Hematopoietic multipotent progenitor cell treated with erythropoietin and hydrocortisone succinate and interleukin-3 and kit ligand, for 8 days (in vitro differentiated cells): ENCODE data around the gene RAPSN.

ENCODE experiments used
- DNase-seq: peaks from one replicate; pipeline ENCODE4 v3.0.0-alpha.2; 2015

The RAPSN gene

GRCh38 chr11:47464483-47464882 lies 15.5 kb upstream of the RAPSN start:
- DNase-seq, result no peak

GRCh38 chr11:47461876-47462275 lies 12.9 kb upstream of the RAPSN start:
- no peak for DNase-seq

DNA sequence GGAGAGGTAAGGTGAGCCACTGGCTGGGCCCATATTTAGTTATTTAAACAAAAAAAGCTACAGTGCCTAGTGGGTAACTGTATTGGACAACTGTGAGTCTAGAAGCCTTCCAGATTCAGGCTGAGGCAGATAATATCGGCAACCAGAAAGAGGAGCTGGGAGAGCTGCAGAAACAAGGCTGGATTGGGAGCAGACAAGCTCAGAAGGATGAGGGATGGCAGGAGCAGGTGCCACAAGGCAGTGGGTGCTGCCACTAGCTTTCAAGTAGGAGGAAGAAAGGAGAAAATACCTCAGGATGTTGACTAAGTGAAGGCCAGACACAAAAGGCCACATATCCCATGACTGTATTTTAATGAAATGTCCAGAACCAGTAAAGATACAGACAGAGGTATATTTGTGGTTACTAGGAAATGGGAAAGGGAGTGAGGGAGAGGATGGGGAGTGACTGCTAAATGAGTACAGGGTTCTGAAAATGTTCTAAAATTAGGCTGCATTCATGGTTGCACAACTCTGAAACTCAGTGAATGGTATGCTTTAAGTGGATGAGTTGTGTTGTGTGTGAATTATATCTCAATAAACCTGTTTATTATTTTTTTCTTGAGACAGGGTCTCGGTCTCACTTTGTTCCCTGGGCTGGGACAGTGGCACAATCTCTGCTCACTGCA lies 11.8 kb upstream of the RAPSN start:
- no peak for DNase-seq

GRCh38 chr11:47454258-47454671 lies 5.3 kb upstream of the RAPSN start:
- peak; percentile 87 for DNase-seq

- DNase-seq, result no peak
Observed at GRCh38 chr11:47453365-47453764, 4.4 kb upstream of the RAPSN start.

DNA sequence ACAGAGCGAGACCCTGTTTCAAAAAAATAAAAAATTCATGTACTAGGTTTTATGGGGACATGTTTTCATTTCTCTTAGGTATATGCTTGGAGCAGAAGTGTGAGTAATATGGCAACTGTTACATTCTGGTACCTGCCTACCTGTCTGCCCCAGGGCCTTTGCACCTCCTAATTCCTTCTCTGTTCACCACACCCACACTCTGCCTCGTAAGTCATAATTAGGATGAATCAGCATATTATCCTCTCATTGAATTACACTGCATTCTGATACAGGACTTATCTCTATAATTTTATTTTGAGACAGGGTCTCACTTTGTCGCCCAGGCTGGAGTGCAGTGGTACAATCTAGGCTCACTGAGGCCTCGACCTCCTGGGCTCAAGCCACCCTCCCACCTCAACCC lies 3.1 kb upstream of the RAPSN start:
- no peak for DNase-seq

DNA sequence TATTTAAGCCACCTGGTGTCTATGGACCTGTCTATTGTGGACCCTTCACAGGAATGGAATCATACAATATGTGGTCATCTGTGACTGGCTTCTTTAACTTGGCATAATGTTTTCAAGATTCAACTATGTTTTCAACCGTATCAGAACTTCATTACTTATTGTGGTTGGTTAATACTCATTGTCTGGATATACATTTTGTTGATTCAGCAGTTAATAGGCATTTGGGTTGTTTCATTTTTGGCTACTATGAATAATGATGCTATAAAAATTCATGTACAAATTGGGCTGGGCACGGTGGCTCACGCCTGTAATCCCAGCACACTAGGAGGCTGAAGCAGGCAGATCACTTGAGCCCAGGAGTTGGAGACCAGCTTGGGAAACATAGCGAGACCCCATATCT lies 2.5 kb upstream of the RAPSN start:
- DNase-seq, result no peak

- no peak for DNase-seq
Observed at GRCh38 chr11:47449541-47449940, 605 bp upstream of the RAPSN start.

DNA sequence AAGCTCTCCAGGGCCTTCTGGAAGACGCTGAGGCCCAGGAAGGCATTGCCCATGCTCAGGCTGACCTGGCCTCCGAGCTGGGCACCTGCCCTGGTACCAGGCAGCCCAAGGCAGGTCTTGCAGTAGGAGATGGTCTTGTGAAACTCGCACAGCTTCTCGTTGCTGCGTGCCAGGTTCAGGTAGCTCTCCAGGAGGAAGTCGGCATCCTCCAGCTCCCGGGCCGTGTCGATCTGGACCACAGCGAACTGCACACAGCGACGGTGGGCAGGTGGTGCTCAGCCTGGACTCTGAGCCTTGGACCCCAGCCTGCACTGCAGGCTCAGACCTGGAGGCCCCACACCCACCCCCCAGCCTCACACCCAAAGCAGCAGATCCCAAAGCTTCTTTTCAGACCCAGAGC lies 1.0 kb downstream of the RAPSN start:
- no peak for DNase-seq

- no peak for DNase-seq
Observed at GRCh38 chr11:47446833-47447232, 2.1 kb downstream of the RAPSN start.

- no peak for DNase-seq
Observed at GRCh38 chr11:47445840-47446239, 3.1 kb downstream of the RAPSN start.

DNA sequence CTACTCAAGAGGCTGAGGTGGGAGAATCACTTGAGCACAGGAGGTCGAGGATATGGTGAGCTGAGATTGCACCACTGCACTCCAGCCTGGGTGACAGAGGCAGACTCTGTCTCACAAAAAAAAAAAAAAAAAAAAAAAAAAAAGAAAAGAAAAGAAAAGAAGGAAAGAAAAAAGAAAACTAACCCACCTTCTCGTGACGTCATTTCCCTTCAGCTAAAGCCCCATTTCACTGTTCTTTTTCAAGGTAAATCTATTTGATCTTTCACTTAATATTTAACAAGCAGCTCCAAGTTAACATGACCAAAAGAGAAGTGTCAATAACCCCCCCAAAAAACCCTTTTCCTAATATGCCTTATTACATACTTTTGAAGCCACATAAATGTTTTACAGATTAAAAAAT lies 5.1 kb downstream of the RAPSN start:
- no peak for DNase-seq

DNA sequence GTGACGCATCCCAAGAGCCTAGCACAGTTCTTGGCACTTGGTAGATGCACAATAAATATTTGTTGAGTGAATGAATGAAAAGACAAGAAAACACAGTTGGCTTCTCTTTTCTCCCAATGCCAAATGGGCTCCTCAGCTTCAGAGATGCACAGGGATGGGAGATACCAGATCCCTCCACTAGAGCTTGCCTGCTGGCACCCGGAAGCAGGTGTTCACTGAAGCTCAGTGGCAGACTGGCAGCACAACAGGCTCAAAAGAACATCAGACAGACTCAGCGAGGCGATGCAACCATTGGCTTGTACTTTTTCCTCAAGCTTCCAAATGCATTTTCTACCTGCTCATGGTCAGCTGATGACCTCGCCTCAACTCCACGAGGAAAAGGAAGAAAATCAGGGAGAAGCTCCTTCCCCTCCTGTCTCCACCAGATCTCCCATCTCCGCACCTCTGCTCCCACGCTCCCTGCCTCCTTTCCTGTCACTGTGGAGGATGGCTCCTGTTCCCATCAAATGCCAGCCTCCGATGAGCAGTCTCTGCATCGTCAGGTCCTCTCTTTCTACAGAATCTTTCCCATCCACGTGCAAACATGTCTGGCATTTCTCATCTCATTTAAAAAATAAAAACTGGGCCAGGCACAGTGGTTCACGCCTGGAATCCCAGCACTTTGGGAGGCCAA lies 5.8 kb downstream of the RAPSN start:
- no peak for DNase-seq

DNA sequence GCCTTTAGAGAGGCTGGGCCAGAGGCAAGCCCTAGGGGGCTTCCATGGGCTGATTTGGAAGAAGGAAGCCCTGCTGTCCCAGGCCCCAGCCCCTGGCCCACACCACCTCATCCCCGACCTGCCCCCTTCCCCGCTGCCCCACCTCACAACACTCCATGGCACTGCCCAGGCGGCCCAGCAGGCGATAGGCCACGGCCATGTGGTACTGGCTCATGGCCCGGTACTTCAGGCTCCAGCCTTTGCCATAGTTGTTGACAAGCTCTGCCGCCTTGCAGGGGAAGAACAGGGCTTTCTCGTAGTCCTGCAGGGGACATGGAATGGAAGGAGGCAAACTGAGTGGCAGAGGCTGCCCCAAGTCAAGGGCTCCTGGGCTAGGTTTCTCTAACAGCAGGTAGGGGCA lies 6.4 kb downstream of the RAPSN start:
- DNase-seq, result no peak

GRCh38 chr11:47441421-47441820 lies 7.5 kb downstream of the RAPSN start:
- DNase-seq, result no peak

DNA sequence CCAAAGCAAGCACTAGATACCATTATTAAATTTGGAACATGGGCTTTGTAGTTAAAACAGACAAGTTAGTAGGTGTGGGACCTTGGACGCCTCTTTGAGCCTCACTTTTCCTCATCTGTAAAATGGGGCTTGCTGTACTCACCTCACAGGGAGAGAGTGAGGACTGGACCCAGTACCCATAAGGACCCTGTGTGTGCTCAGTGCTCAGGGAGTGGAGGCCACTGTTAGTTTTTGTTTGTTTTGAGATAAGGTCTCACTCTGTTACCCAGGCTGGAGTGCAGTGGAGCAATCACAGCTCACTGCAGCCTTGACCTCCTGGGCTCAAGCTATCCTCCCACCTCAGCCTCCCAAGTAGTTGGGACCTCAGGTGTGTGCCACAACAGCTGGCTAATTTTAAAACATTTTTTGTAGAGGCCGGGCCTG lies 8.9 kb downstream of the RAPSN start:
- DNase-seq, result no peak

- DNase-seq, result no peak
Observed at GRCh38 chr11:47438721-47439120, 10.2 kb downstream of the RAPSN start.

GRCh38 chr11:47437746-47438418 lies 11.1 kb downstream of the RAPSN start:
- DNase-seq, result no peak

DNA sequence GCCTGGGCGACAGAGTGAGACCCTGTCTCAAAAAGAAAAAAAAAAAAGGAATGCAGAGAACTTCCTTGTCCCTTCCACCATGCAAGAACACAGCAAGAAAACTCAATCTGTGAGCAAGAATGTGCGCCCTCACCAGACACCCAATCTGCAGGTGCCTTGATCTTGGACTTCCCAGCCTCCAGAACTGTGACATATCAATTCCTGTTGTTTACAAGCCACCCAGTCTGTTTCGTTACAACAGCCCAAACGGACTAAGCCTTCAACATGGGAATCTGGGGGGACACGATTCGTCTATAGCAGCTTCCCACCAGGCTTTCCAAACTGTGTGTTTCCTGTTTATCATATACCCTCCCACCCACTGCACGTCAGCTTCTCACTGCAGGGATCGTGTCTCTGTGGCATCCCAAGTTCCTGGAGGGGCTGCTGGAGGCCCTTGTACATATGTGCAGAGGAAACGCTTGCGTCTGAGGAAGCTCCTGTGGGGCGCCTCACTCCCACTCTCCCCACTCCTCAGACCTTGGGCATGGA lies 11.7 kb downstream of the RAPSN start:
- DNase-seq, result no peak

DNA sequence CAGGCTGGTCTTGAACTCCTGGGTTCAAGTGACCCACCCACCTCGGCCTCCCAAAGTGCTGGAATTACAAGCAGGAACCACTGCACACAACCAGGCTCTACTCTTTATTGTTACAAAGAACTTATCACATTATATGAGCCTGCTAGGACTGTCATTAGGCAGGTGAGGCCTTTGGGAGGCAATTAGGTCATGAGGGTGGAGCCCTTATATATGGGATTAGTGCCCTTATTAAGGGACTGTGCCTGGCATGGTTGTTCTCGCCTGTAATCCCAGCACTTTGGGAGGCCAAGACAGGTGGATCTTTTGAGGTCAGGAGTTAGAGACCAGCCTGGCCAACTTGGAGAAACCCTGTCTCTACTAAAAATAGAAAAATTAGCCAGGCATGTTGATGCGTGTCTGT lies 12.2 kb downstream of the RAPSN start:
- DNase-seq, result no peak

DNA sequence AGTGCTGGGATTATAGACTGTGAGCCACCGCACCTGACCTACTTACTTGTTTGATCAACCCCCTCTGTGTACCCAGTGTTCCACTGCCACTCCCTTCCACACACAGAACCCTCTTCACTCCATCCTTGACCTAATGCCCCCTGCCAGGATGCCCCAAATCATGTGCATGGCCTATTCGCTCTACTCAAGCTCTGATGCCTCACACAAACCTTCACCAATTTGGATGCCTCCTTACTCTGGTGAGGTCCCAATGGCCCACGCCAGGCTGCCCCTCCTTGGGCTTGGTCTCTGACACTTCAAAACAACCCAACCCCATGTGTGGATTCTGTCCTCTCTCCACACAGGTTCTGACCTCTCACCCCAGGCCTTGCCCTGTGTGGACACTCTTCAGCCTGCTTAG lies 13.2 kb downstream of the RAPSN start:
- DNase-seq, result no peak

DNA sequence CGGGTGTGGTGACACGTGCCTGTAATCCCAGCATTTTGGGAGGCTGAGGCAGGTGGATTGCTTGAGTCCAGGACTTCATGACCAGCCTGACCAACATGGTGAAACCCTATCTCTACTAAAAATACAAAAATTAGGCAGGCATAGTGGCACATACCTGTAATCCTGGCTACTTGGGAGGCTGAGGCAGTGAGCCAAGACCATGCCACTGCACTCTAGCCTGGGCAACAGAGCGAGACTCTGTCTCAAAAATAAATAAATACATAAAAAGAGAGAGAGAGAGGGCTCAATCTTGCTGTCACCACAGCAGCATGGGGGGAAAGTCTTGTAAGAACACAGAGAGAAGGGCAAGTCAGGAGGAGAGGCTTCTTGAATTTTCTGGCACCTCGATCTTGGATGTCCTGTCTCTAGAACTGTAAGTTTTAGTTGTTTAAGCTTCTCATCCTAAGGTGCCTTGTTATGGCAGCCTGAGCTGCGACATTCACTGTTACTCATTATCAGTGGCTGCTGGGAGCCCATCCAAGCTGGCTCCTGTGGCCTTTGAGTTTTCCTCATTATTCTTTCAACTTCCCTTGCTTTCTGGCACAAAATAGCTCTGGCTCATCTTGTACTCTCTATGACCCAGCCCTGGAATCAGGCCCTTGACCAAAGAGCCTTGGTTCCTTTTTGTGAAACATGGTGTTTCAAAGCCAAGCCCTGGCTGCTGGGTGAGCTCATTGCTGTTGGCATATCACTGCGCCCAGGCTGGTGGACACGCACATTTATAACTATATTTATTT lies 14.7 kb downstream of the RAPSN start:
- DNase-seq, result no peak

- DNase-seq, result no peak
Observed at GRCh38 chr11:47433157-47433556, 15.8 kb downstream of the RAPSN start.
